GM12801 (cell line): ENCODE measurements around the gene SLC52A3.

ENCODE experiments used
- CTCF ChIP-seq: IDR thresholded peaks from one replicate; pipeline ENCODE4 v1.5.1; 2011; ENCODE audit warnings: control low read depth; ENCODE audit not compliant: insufficient read length; ENCODE audit errors: extremely low read depth

Gene SLC52A3

GRCh38 chr20:723756-724155 lies 44.5 kb downstream of the SLC52A3 start:
- TF ChIP-seq CTCF = no peak

GRCh38 chr20:722822-723644 lies 45.3 kb downstream of the SLC52A3 start:
- no peak for TF ChIP-seq CTCF

DNA sequence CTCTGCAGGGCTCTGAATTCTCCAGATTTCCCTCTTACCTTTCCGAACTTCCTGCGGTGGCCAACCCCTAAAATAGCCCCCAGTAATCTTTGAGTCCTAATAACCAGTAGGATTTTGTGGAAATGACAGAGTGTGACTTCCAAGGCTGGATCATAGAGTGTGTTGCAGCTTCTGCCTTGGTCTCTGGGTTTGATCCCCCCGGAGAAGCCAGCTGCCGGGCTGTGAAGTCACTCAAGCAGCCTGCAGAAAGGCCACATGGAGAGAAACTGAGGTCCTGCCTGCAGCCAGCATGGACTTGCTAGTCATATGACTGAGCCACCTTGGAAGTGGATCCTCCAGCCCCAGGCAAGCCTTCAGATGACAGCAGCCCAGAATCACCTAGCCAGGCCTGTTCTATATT lies 46.4 kb downstream of the SLC52A3 start:
- no peak for TF ChIP-seq CTCF

DNA sequence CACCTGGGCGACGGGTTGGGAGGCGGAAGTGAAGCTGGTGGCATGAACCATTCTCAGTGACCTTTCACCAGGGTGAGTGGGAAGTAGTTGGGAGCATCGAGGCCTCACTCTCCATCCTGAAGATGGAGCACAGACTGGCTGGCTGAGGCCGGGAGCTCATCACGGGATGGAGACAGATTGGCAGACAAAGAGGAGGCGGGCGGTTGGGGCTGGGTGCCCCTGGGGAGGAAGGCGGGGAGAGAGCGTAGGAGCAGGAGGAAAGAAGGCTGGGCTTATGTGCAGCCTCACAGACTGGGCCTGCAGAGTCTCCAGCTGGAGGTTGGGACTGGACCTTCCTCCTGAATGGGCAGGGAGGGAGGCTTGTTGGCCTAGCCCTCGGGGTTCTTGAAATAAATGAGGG lies 48.5 kb downstream of the SLC52A3 start:
- no peak for TF ChIP-seq CTCF

DNA sequence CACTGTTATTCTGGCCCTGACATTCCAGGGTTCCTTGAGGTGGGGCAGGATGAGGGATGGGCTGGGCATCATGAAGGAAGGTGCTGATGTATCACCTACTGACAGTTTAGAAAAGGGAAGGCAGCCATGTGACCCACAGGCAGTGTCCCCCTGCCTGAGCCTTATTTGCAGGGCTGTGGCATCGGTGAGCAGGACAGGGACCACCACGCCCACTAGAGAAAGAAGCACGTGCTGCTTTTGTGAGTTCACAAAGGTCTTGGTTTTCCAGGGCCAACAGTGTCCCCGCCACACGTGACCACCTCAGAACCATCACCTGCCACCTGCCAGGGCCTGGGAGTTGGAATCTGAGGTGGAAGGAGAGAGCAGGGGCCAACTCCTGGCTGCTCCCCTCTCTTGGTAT lies 49.2 kb downstream of the SLC52A3 start:
- TF ChIP-seq CTCF = no peak

DNA sequence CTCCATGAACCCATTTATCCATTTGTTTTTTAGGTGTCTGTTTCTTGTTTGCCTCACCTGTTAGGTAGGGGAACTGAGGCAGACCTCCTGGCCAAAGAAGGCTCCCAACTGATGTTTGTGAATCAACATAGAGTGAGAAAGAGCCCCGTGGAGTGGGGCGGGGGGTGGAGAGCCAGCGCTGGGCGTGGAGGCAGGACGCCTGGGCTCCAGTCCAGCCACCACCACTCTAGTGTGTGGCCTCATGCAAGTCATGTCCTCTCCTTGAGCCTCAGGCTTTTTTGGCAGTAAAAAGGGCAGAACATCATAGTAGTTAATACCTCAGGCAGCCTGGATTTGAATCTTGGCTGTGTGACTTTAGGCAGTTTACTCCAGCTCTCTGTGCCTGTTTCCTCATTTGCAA lies 50.5 kb downstream of the SLC52A3 start:
- TF ChIP-seq CTCF = no peak

GRCh38 chr20:717271-717670 lies 51.0 kb downstream of the SLC52A3 start:
- TF ChIP-seq CTCF = no peak
